Ascending aorta (tissue), 2 donors: Measurements from ENCODE around the gene XRCC6. TPM values are rescaled to one million over a fixed set of nuclear protein-coding genes. Genes with fewer than 3 reads are reported as not detected.

Experiments used
- DNase-seq, 2 donors: peaks; one replicate each; pipeline ENCODE4 v3.0.0-alpha.2; 2019; ENCODE audit warnings: low spot score in 2 of 2
- H3K27ac ChIP-seq, 2 donors: fragments of 200-600 bp; sonication (generic); one replicate each; pipeline ENCODE4 v1.5.1; 2016 to 2017; ENCODE audit warnings: mild to moderate bottlenecking in 1 of 2
- H3K27me3 ChIP-seq: fragments of 200-600 bp; sonication (generic); one replicate; pipeline ENCODE4 v1.5.1; 2017
- H3K36me3 ChIP-seq, 2 donors: fragments of 200-600 bp; sonication (generic); one replicate each; pipeline ENCODE4 v1.5.1; 2016
- H3K4me1 ChIP-seq, 2 donors: fragments of 200-600 bp; sonication (generic); one replicate each; pipeline ENCODE4 v1.5.1; 2016 to 2017; ENCODE audit warnings: mild to moderate bottlenecking in 1 of 2
- H3K4me3 ChIP-seq, 2 donors: fragments of 200-600 bp; sonication (generic); one replicate each; pipeline ENCODE4 v1.5.1; 2016 to 2017; ENCODE audit warnings: mild to moderate bottlenecking in 1 of 2
- H3K9me3 ChIP-seq, 2 donors: fragments of 200-600 bp; sonication (generic); one replicate each; pipeline ENCODE4 v1.5.1; 2016
- CTCF ChIP-seq, 3 experiments: fragments of 200-600 bp in 2 of 3; fragments of 450-650 bp in 1 of 3; sonication (generic) in 2 of 3; IDR thresholded peaks; one replicate each; pipeline ENCODE4 v1.5.1; 2016 to 2019; ENCODE audit warnings: antibody characterized with exemption in 3 of 3, mild to moderate bottlenecking in 1 of 3, moderate library complexity in 1 of 3
- intact Hi-C: fragments of 100-400 bp; cut with DNase I; formaldehyde crosslinking; loops from one replicate; pipeline ENCODE4 v1.15.1; 2023
- total RNA-seq: library from RNA; depleted of rRNA; stranded (reverse); fragments of >200 nt; gene quantifications from one replicate; pipeline ENCODE4 v1.1.0, GENCODE V29; 2016

Gene XRCC6
- total RNA-seq, 1 donor from 2014 or later: 89.7 TPM

DNA sequence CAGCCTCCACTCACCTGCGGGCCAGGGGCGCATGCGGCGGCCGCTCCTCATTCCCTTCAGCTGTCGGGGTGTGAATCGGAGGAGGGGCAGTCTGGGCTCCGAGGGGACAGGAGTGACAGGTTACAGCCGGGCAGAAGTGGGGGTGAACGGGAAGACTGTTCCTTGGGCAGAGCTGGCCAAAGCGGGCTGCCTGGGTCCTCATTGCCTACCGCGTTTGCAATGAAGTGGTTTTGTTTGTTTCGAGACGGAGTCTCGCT, 78.9 kb downstream of the XRCC6 start:
- Histone ChIP-seq H3K36me3 (no peaks in the 10 kb centered on the region), H3K27ac (no peak overlapping the region), H3K9me3 (no peaks in the 10 kb centered on the region), H3K4me3 (no peak overlapping the region), H3K27me3 (no peaks in the 10 kb centered on the region), H3K4me1 (peaks cover 0 to 8% of the 10 kb centered on the region in 2 donors)
- no peak for TF ChIP-seq CTCF (IDR thresholded peaks at IDR 0.05)
- intact Hi-C loops: no loop called here
- no peak for DNase-seq

DNA sequence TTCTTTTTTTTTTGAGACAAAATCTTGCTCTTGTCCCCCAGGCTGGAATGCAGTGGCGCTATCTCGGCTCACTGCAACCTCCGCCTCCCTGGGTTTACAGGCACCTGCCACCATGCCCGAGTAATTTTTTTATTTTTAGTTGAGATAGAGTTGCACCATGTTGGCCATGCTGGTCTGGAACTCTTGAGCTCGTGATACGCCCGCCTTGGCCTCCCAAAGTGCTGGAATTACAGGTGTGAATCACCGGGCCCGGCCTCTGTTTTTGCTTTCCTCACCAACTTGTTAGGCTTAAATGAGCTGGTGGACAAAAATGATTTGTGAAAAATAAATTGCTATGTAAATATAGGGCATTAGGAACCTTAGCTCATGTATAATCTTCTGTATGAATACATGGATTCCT, 81.7 kb downstream of the XRCC6 start:
- intact Hi-C loops: no loop called here
- DNase-seq: no peak

DNA sequence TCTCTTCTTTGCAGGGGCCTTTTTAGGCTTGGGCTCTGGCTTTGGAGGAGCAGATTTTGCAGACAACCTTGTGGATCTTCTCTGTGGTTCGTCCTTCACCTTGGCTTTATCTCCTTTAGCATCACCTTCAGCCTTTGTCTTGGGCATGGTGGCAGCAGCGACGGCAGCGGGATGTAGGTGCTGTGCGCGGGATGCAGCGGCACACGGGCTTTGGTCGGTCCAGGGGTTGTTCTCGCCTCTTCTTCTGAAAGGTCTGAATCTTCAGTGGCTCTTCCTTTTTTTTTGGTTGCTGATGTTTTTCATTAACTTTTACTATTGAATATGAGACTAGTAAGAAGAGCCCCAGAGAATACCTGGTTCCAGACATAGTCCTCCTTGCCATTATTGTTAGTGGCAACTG, 88.2 kb downstream of the XRCC6 start:
- DNase-seq: no peak
- Histone ChIP-seq H3K27me3 (no peaks in the 10 kb centered on the region), H3K4me3 (no peak overlapping the region), H3K4me1 (no peaks in the 10 kb centered on the region), H3K9me3 (no peaks in the 10 kb centered on the region), H3K36me3 (no peaks in the 10 kb centered on the region), H3K27ac (no peak overlapping the region)
- intact Hi-C loops: no loop called here
- no peak for TF ChIP-seq CTCF (IDR thresholded peaks at IDR 0.05)

More for the DNA sequence above, 81.7 kb downstream of the XRCC6 start:
- H3K27me3 ChIP-seq: no peaks in the 10 kb centered on the region
- no peak overlapping the region for H3K27ac ChIP-seq
- no peak for TF ChIP-seq CTCF (IDR thresholded peaks at IDR 0.05)
- H3K4me3 ChIP-seq: no peak overlapping the region
- H3K4me1 ChIP-seq: peaks cover 0 to 3% of the 10 kb centered on the region in 2 donors
- no peaks in the 10 kb centered on the region for H3K36me3 ChIP-seq
- no peaks in the 10 kb centered on the region for H3K9me3 ChIP-seq

- TF ChIP-seq CTCF (IDR thresholded peaks at IDR 0.05): no peak
- Histone ChIP-seq H3K27me3 (no peaks in the 10 kb centered on the region), H3K4me3 (no peak overlapping the region), H3K4me1 (no peaks in the 10 kb centered on the region), H3K27ac (no peak overlapping the region), H3K9me3 (no peaks in the 10 kb centered on the region), H3K36me3 (no peaks in the 10 kb centered on the region)
- intact Hi-C loops: no loop called here
- no peak for DNase-seq
Measured at GRCh38 chr22:41713004-41713403, 91.9 kb downstream of the XRCC6 start.

Other genes with a start within 250 kb of the XRCC6 start
- 20.2 TPM for gene TEF, start 239.4 kb upstream of the XRCC6 start, total RNA-seq
- 55.8 TPM for gene TOB2, start 174.5 kb upstream of the XRCC6 start, total RNA-seq
- gene PHF5A, start 152.6 kb upstream of the XRCC6 start, total RNA-seq: 4.8 TPM
- 81.1 TPM for gene ACO2, start 152.2 kb upstream of the XRCC6 start, total RNA-seq
- 34.7 TPM for gene POLR3H, start 76.8 kb upstream of the XRCC6 start, total RNA-seq
- gene CSDC2, start 60.3 kb upstream of the XRCC6 start, total RNA-seq: 119 TPM
- 12.5 TPM for gene PMM1, start 31.5 kb upstream of the XRCC6 start, total RNA-seq
- 28.4 TPM for gene DESI1, start 252 bp upstream of the XRCC6 start, total RNA-seq
- gene SNU13, start 67.6 kb downstream of the XRCC6 start, total RNA-seq: 111 TPM
- not detected for gene MEI1, start 78.2 kb downstream of the XRCC6 start, total RNA-seq
- gene CCDC134, start 179.4 kb downstream of the XRCC6 start, total RNA-seq: 6.4 TPM
- gene SREBF2, start 211.8 kb downstream of the XRCC6 start, total RNA-seq: 46.1 TPM